Prostate gland (tissue), 2 donors: ENCODE measurements around the gene ACKR3. TPM values are rescaled to one million over a fixed set of nuclear protein-coding genes. Genes with fewer than 3 reads are reported as not detected.

Experiments
- DNase-seq: peaks from one replicate; pipeline ENCODE4 v3.0.0-alpha.2; 2019; ENCODE audit warnings: low spot score
- H3K27ac ChIP-seq, 2 donors: fragments of 200-600 bp; sonication (generic); 2 replicates each; pipeline ENCODE4 v1.5.1; 2017 to 2019
- H3K27me3 ChIP-seq: fragments of 200-600 bp; sonication (generic); replicated peaks from 2 replicates; pipeline ENCODE4 v1.5.1; 2019; ENCODE audit not compliant: insufficient read depth
- H3K36me3 ChIP-seq, 2 donors: fragments of 200-600 bp; sonication (generic); 1 replicate in 1 of 2; 2 replicates in 1 of 2; pipeline versions ENCODE4 v1.5.1 to v1.8.1; 2017 to 2019
- H3K4me1 ChIP-seq: fragments of 200-600 bp; sonication (generic); replicated peaks from 2 replicates; pipeline ENCODE4 v1.5.1; 2019
- H3K4me3 ChIP-seq, 2 donors: fragments of 200-600 bp; sonication (generic); 2 replicates each; pipeline ENCODE4 v1.5.1; 2017 to 2019
- H3K9me3 ChIP-seq: fragments of 200-600 bp; sonication (generic); 2 replicates; pipeline ENCODE4 v1.5.1; 2017
- POLR2A ChIP-seq: fragments of 450-650 bp; IDR thresholded peaks from one replicate; pipeline ENCODE4 v1.6.1; 2016; ENCODE audit warnings: antibody characterized with exemption, mild to moderate bottlenecking
- POLR2AphosphoS5 ChIP-seq: sonication (generic); formaldehyde crosslinking; IDR thresholded peaks from one replicate; pipeline ENCODE4 v1.6.1; 2017; ENCODE audit warnings: antibody characterized with exemption
- WGBS: methylation state at CpG from one replicate; pipeline ENCODE4 v1.1.5; 2018; 5-methylcytosine and 5-hydroxymethylcytosine counted together
- intact Hi-C: fragments of 100-400 bp; cut with DNase I; formaldehyde crosslinking; loops from one replicate; pipeline ENCODE4 v1.14.2; 2022
- total RNA-seq, 2 donors: library from RNA; depleted of rRNA; stranded (reverse); fragments of >200 nt; gene quantifications; one replicate each; pipeline ENCODE4 v1.1.0, GENCODE V29; 2016
- TF ChIP-seq, protein P1 (sequence below), 4 experiments: fragments of 200-600 bp in 2 of 4; fragments of 450-650 bp in 2 of 4; sonication (generic) in 2 of 4; IDR thresholded peaks; 1 replicate in 3 of 4; 2 replicates in 1 of 4; pipeline ENCODE4 v1.5.1; 2016 to 2019; ENCODE audit warnings: antibody characterized with exemption in 4 of 4, mild to moderate bottlenecking in 2 of 4, moderate library complexity in 2 of 4

ACKR3 gene
- total RNA-seq, 2 donors from 2014 or later, result 2.1 to 19.2 TPM

DNA sequence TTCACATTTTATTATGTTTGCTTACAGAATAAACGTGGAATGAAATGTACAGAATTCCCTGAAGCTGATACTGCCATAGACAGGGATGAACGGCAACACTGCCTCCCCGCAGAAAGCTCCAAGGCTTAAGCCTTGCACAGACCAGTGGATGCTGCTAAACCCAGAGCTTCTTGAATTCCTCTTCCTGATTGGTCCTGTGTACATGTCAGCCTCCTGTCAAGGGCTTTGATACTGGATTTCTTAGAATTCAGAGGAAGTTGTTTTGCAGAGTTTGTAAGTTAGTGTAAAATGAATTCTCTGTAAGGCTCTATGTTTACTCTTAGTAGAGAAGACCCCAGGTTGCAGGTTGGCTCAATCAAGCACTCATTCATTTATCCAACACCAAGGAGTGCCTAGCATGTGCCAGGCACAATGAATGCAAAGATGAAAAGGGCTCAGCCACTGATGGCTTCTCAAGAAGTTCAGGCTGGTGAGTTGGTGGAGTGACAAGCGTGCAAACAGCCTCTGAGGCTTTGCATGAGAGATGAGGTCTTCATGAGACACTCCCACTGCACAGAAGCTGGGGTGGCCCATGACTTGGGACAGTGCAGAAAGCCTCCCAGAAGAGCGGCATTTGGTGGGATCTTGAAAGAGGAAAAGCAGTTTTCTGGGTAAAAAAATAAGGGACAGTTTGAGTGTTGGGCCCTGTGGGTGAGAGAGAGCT is 50.4 kb downstream of the ACKR3 start:
- Histone ChIP-seq H3K4me1 (no peaks in the 10 kb centered on the region), H3K27ac (no peak overlapping the region), H3K36me3 (no peaks in the 10 kb centered on the region), H3K9me3 (no peaks in the 10 kb centered on the region), H3K4me3 (no peak overlapping the region), H3K27me3 (no peaks in the 10 kb centered on the region)
- no peak for TF ChIP-seq POLR2AphosphoS5
- TF ChIP-seq, protein P1, sequence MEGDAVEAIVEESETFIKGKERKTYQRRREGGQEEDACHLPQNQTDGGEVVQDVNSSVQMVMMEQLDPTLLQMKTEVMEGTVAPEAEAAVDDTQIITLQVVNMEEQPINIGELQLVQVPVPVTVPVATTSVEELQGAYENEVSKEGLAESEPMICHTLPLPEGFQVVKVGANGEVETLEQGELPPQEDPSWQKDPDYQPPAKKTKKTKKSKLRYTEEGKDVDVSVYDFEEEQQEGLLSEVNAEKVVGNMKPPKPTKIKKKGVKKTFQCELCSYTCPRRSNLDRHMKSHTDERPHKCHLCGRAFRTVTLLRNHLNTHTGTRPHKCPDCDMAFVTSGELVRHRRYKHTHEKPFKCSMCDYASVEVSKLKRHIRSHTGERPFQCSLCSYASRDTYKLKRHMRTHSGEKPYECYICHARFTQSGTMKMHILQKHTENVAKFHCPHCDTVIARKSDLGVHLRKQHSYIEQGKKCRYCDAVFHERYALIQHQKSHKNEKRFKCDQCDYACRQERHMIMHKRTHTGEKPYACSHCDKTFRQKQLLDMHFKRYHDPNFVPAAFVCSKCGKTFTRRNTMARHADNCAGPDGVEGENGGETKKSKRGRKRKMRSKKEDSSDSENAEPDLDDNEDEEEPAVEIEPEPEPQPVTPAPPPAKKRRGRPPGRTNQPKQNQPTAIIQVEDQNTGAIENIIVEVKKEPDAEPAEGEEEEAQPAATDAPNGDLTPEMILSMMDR (IDR thresholded peaks at IDR 0.05), result no peak
- no peak for TF ChIP-seq POLR2A
- intact Hi-C loops, result no loop called here
- DNase-seq, result no peak
- 64% methylated on average over 5 of the region's 5 CpGs for WGBS

DNA sequence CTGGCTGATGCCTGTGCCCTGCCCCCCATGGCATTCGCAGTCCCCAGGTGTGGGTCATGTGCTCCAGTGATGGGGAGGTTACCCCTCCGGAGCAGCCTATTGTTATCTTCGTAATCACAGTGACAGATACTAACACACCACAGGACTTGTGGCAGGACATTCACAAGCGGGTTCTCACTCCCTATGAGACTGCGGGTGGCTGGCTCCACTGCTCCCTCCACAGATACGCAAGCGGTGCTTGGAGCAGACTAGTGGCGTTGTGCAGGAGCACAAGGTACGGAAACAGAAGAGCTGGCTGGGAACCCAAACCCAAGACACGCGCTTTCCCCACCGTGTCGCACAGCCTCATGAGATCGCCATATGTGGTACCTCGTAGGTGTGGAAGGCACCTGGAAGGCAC is 52.2 kb downstream of the ACKR3 start:
- 89% methylated on average over 15 of the region's 15 CpGs for WGBS
- Histone ChIP-seq H3K27ac (no peak overlapping the region), H3K9me3 (no peaks in the 10 kb centered on the region), H3K36me3 (no peaks in the 10 kb centered on the region), H3K27me3 (no peaks in the 10 kb centered on the region), H3K4me3 (no peak overlapping the region), H3K4me1 (no peaks in the 10 kb centered on the region)
- no peak for DNase-seq
- no peak for TF ChIP-seq POLR2AphosphoS5
- TF ChIP-seq, protein P1 (IDR thresholded peaks at IDR 0.05), result no peak
- TF ChIP-seq POLR2A, result no peak
- intact Hi-C loops, result no loop called here

DNA sequence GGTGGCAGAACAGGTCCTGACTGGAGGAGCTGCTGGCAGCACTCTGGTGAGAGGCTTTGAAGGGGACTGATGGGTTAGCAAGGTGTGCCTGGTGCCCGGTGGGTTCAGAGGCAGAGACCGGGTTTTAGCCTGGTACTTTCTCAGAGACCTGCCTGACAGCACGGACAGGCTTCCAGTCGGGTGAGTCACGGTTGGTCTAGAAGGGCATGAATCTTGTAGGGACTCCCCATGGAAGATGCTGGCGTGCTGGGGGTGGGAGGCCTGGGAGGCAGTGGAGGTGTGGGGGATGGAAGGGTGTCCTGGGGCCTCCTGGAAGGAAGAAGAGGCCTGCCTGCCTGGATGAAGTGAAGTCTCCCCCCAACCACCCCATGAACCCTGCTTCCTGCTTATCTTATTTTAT is 52.6 kb downstream of the ACKR3 start:
- DNase-seq, result no peak
- intact Hi-C loops, result no loop called here
- Histone ChIP-seq H3K36me3 (no peaks in the 10 kb centered on the region), H3K27me3 (no peaks in the 10 kb centered on the region), H3K27ac (no peak overlapping the region), H3K9me3 (no peaks in the 10 kb centered on the region), H3K4me1 (no peaks in the 10 kb centered on the region), H3K4me3 (no peak overlapping the region)
- 92% methylated on average over 6 of the region's 6 CpGs for WGBS
- TF ChIP-seq POLR2A, result no peak
- TF ChIP-seq POLR2AphosphoS5, result no peak
- TF ChIP-seq, protein P1 (IDR thresholded peaks at IDR 0.05), result no peak

DNA sequence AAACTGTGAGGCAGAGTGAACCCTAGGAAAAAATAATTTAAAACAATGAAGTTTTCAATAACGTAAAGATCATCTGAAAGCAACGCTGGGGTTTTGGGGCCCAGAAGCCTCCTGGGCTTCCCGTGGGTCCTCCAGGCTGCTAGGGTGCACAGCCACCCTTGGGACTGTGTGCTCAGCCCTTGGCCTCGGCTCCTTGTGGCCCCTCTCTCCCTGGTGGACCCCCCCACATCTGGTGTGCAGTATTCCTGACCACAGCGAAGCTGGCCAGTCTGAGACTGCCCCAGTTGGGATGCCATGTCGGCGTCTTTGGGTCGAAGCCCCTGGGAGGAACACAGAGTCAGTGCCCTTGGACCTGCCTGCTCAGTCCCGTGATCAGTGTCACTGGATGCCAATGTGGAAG is 53.0 kb downstream of the ACKR3 start:
- Histone ChIP-seq H3K36me3 (no peaks in the 10 kb centered on the region), H3K4me3 (no peak overlapping the region), H3K27ac (no peak overlapping the region), H3K27me3 (no peaks in the 10 kb centered on the region), H3K9me3 (no peaks in the 10 kb centered on the region), H3K4me1 (no peaks in the 10 kb centered on the region)
- DNase-seq, result no peak
- intact Hi-C loops, result no loop called here
- WGBS, result 88% methylated on average over 9 of the region's 9 CpGs
- TF ChIP-seq, protein P1 (IDR thresholded peaks at IDR 0.05), result no peak
- TF ChIP-seq POLR2A, result no peak
- no peak for TF ChIP-seq POLR2AphosphoS5

DNA sequence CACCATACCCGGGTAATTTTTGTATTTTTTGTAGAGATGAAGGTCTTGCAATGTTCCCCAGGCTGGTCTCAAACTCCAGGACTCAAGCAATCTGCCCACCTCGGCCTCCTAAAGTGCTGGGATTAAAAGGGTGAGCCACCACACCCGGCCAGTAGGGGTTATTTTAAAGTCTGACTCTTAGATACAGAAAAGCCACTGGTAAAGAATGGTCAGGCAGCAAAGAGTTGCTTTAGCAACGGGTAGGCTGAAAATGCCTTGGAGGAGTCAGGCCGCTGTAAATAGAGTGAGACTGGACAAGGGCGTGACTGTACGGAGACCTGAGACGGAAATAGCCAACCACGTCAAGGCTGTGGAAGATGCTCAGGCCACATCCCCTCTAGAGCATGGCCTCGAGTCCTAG is 54.2 kb downstream of the ACKR3 start:
- Histone ChIP-seq H3K4me3 (no peak overlapping the region), H3K27me3 (no peaks in the 10 kb centered on the region), H3K4me1 (no peaks in the 10 kb centered on the region), H3K9me3 (no peaks in the 10 kb centered on the region), H3K36me3 (no peaks in the 10 kb centered on the region), H3K27ac (no peak overlapping the region)
- intact Hi-C loops, result no loop called here
- 92% methylated on average over 10 of the region's 10 CpGs for WGBS
- DNase-seq, result no peak
- TF ChIP-seq, protein P1 (IDR thresholded peaks at IDR 0.05), result no peak
- TF ChIP-seq POLR2A, result no peak
